MCF 10A (cell line): Measurements from ENCODE around the gene PFN3. TPM values are rescaled to one million over a fixed set of nuclear protein-coding genes. Genes with fewer than 3 reads are reported as not detected.

Experiments used
- BruUV-seq: library from RNA; stranded (reverse); fragments of 400-500 nt; replicated peaks from 2 replicates; lab custom pipeline; 2021; lab: Mats Ljungman, UMichigan
- CTCF ChIA-PET: fragments of 300-600 bp; sonication (Branson Sonifier 250); formaldehyde crosslinking; extraction: SDS; loops from one replicate; lab custom pipeline; 2021; ENCODE audit warnings: antibody characterized with exemption, inconsistent platforms; lab: Yijun Ruan, JAX
- POLR2A ChIA-PET: fragments of 300-600, 350-650 bp; sonication (Branson Sonifier 250); formaldehyde crosslinking; extraction: SDS; loops from one replicate; lab custom pipeline; 2020; ENCODE audit warnings: antibody characterized with exemption, inconsistent platforms; lab: Yijun Ruan, JAX
- DNase-seq: peaks from one replicate; pipeline ENCODE4 v3.0.0-alpha.2; 2018; ENCODE audit not compliant: unreplicated experiment
- H3K27ac Mint-ChIP-seq: one replicate; pipeline ENCODE4 v1.8.0; 2022; ENCODE audit warnings: mild to moderate bottlenecking, low read depth, mixed read lengths; ENCODE audit not compliant: unreplicated experiment
- H3K27me3 Mint-ChIP-seq: one replicate; pipeline ENCODE4 v1.8.0; 2022; ENCODE audit warnings: mixed read lengths; ENCODE audit not compliant: insufficient read depth, unreplicated experiment
- H3K36me3 Mint-ChIP-seq: one replicate; pipeline ENCODE4 v1.8.0; 2022; ENCODE audit warnings: mild to moderate bottlenecking, moderate library complexity, mixed read lengths; ENCODE audit not compliant: insufficient read depth, unreplicated experiment
- H3K4me1 Mint-ChIP-seq: one replicate; pipeline ENCODE4 v1.8.0; 2022; ENCODE audit warnings: mixed read lengths; ENCODE audit not compliant: insufficient read depth, unreplicated experiment
- H3K4me3 Mint-ChIP-seq: one replicate; pipeline ENCODE4 v1.8.0; 2022; ENCODE audit warnings: mild to moderate bottlenecking, moderate library complexity, mixed read lengths; ENCODE audit not compliant: unreplicated experiment
- H3K9me3 Mint-ChIP-seq: one replicate; pipeline ENCODE4 v1.8.0; 2022; ENCODE audit warnings: mixed read lengths; ENCODE audit not compliant: unreplicated experiment
- intact Hi-C: fragments of 100-400 bp; cut with micrococcal nuclease; formaldehyde crosslinking; loops from 2 replicates; pipeline ENCODE4 v1.14.1; 2022
- total RNA-seq: library from RNA; stranded (reverse); gene quantifications from 2 replicates; pipeline ENCODE4 v1.2.3, GENCODE V29; 2022
- TF ChIP-seq, protein P1 (sequence below): fragments of 200-600 bp; IDR thresholded peaks from one replicate; pipeline ENCODE4 v1.8.0; 2022; ENCODE audit warnings: antibody characterized with exemption, mild to moderate bottlenecking; ENCODE audit not compliant: unreplicated experiment

Gene PFN3
- total RNA-seq, 1 experiment from 2014 or later = not detected

GRCh38 chr5:177402271-177403043, 2.0 kb upstream of the PFN3 start:
- ChIA-PET CTCF (interaction anchor here (0.5 to 8.5 kb wide), 35 partner anchors 10 to 289 kb away, joined by 3 to 277 read pairs (median 6); partner anchors contain the start of genes GRK6, LMAN2, MXD3 and PRR7), POLR2A (interaction anchor here (0.8 to 7.3 kb wide), 20 partner anchors 10 to 866 kb away, joined by 3 to 202 read pairs (median 6); partner anchors contain the start of genes DDX41, GRK6, LMAN2 and PDLIM7)
- Mint-ChIP-seq H3K36me3 (peaks cover 13% of the 10 kb centered on the region), H3K27ac (peak overlapping the region; percentile 19), H3K4me1 (peaks cover 25% of the 10 kb centered on the region), H3K27me3 (no peaks in the 10 kb centered on the region), H3K9me3 (no peaks in the 10 kb centered on the region), H3K4me3 (peak overlapping the region; percentile 87)
- DNase-seq = peak; percentile 92
- TF ChIP-seq, protein P1, sequence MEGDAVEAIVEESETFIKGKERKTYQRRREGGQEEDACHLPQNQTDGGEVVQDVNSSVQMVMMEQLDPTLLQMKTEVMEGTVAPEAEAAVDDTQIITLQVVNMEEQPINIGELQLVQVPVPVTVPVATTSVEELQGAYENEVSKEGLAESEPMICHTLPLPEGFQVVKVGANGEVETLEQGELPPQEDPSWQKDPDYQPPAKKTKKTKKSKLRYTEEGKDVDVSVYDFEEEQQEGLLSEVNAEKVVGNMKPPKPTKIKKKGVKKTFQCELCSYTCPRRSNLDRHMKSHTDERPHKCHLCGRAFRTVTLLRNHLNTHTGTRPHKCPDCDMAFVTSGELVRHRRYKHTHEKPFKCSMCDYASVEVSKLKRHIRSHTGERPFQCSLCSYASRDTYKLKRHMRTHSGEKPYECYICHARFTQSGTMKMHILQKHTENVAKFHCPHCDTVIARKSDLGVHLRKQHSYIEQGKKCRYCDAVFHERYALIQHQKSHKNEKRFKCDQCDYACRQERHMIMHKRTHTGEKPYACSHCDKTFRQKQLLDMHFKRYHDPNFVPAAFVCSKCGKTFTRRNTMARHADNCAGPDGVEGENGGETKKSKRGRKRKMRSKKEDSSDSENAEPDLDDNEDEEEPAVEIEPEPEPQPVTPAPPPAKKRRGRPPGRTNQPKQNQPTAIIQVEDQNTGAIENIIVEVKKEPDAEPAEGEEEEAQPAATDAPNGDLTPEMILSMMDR = peak; percentile 73
- BruUV-seq = no TSS peak
- intact Hi-C loops = loop anchor here (1.0 to 2.0 kb wide), 5 partner anchors 12 to 288 kb away; no protein-coding TSS in a partner anchor

- intact Hi-C loops = no loop called here
- H3K4me3 Mint-ChIP-seq = no peak overlapping the region
- no peaks in the 10 kb centered on the region for H3K9me3 Mint-ChIP-seq
- ChIA-PET POLR2A (no interaction called here), CTCF (interaction anchor here (0.7 to 2.0 kb wide), 5 partner anchors 8 to 103 kb away, joined by 3 to 10 read pairs (median 4); no protein-coding TSS in a partner anchor)
- TF ChIP-seq, protein P1 = no peak
- peaks cover 10% of the 10 kb centered on the region for H3K4me1 Mint-ChIP-seq
- H3K27me3 Mint-ChIP-seq = no peaks in the 10 kb centered on the region
- DNase-seq = no peak
- BruUV-seq = no TSS peak
- peaks cover 5% of the 10 kb centered on the region for H3K36me3 Mint-ChIP-seq
- no peak overlapping the region for H3K27ac Mint-ChIP-seq
Measured at GRCh38 chr5:177397875-177398390, 2.5 kb downstream of the PFN3 start.

- intact Hi-C loops = no loop called here
- Mint-ChIP-seq H3K4me3 (no peak overlapping the region), H3K36me3 (no peaks in the 10 kb centered on the region), H3K27me3 (no peaks in the 10 kb centered on the region), H3K4me1 (no peaks in the 10 kb centered on the region), H3K27ac (no peak overlapping the region), H3K9me3 (no peaks in the 10 kb centered on the region)
- ChIA-PET POLR2A (no interaction called here), CTCF (interaction anchor here (0.6 to 0.7 kb wide), 3 partner anchors 41 to 114 kb away, joined by 3 read pairs; no protein-coding TSS in a partner anchor)
- no TSS peak for BruUV-seq
- TF ChIP-seq, protein P1 = no peak
- DNase-seq = no peak
Measured at GRCh38 chr5:177396807-177397206, 3.7 kb downstream of the PFN3 start.

GRCh38 chr5:177396078-177396477, 4.4 kb downstream of the PFN3 start:
- no TSS peak for BruUV-seq
- ChIA-PET POLR2A (no interaction called here), CTCF (interaction anchor here (0.7 to 7.8 kb wide), 3 partner anchors 7 to 105 kb away, joined by 3 to 263 read pairs (median 3); partner anchors contain the start of gene PFN3)
- Mint-ChIP-seq H3K27me3 (no peaks in the 10 kb centered on the region), H3K9me3 (no peaks in the 10 kb centered on the region), H3K4me1 (peaks cover 5% of the 10 kb centered on the region), H3K36me3 (no peaks in the 10 kb centered on the region), H3K27ac (no peak overlapping the region), H3K4me3 (no peak overlapping the region)
- DNase-seq = no peak
- TF ChIP-seq, protein P1 = no peak
- intact Hi-C loops = no loop called here
